CD4-positive, alpha-beta T cell treated with Interleukin-12 subunit alpha and Interleukin-12 subunit beta, for 1 hour (primary cell): ENCODE measurements around the gene KLF15.
"Not testable (repeated sequence)": the region's sequence is repeated elsewhere in the genome, so short reads cannot be mapped to it uniquely, and the experiment has no call there.

Source experiments
- DNase-seq: peaks from one replicate; pipeline ENCODE4 v3.0.0-alpha.2; 2020

The KLF15 gene

GRCh38 chr3:126345641-126346460 is 11.4 kb downstream of the KLF15 start:
- DNase-seq, result no peak

DNA sequence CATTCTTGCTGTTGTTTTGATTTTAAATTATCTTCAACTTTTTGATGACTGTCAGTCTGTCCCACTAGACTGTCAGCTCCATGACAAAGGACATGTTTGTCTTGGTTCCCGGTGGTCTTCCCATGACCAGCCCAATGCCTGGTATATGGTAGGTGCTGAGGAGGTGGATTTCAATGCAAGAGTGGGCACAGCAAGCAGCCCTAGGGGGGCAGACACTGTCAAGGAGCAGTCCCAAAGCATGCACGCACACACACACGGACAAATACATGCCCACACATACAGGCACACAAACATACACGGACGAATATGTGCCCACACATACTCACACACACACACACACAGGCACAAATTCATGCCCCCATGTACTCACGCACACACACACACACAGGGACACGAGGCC is 12.0 kb downstream of the KLF15 start:
- no peak for DNase-seq

- DNase-seq, result no peak
Observed at GRCh38 chr3:126344380-126345041, 12.7 kb downstream of the KLF15 start.

GRCh38 chr3:126343649-126344035 is 13.6 kb downstream of the KLF15 start:
- DNase-seq, result no peak

DNA sequence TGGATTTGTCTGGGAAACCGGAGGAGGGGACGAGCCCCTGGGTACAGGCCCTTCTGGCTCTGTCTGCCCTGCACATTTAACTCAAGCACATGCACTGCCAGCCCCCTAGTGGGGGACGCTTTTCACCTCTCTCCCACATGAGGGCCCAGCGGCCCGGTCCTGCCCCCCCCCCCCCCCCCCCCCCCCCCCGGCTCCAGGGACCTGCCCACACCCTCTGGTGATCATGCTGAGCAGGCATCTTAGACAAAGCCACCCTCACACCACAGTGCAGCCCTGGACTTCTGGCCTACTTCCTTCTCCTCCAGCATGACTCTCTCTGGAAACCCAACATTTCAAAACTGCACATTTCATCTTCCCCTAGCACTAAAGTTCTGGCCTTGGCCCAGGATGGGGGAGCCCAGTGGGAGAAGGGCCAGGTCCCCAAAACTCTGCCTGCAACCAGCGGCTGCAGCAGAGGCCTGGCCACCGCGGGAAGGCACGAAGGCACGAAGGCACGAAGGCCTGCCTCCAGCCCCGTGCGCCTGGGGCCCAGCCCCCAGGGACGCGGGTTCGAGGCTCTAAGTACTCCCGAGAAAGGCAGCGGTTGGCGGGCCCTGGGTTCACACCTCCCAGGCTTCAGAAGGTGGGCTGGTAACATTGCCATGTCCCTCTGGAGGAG is 14.1 kb downstream of the KLF15 start:
- no peak for DNase-seq

DNA sequence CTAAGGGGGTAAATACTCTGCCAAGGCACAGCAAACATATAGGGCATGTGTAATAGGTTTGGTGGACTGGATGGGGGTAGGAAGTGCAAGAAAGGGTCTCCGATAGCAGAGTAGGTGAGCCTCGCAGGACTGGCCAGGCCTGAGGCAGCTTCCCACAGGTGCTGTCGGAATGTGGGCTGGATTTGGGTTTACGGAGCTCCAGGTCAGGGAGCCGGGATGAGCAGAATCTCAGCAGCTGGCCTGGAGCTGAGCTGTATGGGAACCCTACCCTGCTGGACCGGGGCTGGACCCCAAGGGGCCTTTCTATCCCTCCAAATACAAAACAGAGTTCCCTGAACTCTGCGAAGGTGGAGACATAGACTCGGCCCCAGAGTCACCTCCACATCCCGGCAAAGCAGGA is 15.0 kb downstream of the KLF15 start:
- no peak for DNase-seq

DNA sequence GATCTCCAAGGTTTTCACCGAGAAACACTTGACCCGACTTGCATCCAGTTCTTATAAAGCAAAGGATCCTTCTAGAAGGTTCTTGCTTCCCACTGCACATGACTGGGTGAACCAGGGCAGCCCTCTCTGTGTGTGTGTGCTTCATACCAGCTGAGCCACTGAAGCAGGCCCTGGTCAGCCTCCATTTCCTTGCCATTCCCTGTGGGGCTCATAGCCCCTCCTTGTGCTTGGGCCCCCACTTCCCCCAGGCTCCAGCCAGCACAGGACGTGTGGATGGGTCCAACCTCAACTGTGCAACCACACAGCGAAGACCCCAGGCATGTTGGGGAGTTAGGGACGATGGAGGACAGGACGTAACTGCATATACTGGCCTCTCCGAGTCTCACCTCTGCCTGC is 15.5 kb downstream of the KLF15 start:
- DNase-seq, result no peak

DNA sequence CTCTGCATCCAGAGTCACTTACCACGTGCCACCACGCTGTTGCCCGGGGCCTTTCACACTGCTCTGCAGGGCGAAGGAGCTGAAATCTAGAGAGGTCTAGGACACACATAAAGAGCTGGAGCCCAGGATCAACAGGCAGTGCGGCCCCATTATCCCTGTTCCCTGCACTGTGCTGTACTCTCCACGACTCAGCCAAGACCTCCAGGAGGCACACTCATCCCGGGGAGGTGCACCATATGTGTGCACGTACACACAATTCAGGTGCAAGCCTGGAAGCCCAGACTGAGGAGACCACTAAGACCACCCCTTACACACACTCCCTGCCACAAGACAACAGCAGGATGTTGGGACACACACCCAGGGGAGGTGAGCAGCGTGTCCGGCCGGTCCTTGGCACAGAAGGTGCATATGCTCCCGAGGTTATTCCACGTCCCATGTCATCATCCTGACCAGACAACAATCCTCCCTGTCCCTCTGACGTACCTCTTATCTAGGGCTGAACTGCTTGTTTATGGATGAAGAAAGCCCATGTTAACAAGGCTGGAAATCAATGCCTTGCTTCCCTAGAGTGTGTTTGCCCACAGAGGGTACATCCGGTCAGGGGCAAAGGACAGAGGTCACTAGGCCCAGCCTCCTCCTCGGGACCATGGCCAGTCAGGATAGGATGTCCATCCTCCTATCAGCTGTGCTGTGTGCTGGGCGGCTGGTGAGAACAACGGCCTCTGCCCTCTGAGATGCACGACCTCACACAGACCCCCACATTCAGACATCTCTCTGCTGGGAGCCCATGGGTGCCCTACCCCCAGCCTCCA is 16.1 kb downstream of the KLF15 start:
- DNase-seq, result no peak

DNA sequence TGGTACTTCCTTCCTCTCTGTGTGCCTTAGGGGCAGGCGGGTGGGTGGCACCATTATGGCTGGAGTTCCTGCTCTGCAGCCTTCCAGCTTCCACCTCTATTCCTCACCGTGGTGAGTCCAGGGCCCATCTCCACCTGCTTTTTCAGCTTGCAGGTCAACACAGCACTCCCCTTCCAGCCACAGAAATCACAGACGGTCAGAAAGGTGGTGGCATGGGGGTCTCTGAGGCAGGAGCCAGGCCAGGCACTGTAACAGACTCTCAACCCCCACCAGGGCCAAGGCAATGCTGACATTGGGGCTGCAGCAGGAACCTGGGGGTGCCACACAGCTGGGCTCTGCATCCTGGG is 16.6 kb downstream of the KLF15 start:
- no peak for DNase-seq

DNA sequence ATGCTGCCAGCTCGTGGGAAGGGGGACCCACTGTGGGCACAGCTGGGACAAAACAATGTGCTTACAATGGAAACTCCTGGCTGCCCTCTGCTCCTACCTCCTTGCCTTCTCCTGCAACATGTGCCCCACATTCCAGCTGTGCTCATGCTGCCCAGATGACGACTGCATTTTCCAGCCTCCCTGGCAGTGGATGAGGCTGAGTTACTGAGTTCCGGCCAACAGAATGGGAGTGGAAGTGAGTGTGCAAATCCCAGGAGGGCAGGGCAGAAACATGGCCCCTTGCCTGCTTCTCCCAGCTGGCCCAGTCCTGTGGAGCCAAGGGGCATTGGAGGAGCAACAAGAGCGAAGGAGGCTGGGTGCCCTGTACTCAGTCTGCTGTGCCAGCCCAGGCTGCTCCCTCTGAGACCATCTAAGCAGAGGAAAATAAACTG is 17.1 kb downstream of the KLF15 start:
- no peak for DNase-seq

- DNase-seq, result no peak
Observed at GRCh38 chr3:126339466-126339865, 17.7 kb downstream of the KLF15 start.

DNA sequence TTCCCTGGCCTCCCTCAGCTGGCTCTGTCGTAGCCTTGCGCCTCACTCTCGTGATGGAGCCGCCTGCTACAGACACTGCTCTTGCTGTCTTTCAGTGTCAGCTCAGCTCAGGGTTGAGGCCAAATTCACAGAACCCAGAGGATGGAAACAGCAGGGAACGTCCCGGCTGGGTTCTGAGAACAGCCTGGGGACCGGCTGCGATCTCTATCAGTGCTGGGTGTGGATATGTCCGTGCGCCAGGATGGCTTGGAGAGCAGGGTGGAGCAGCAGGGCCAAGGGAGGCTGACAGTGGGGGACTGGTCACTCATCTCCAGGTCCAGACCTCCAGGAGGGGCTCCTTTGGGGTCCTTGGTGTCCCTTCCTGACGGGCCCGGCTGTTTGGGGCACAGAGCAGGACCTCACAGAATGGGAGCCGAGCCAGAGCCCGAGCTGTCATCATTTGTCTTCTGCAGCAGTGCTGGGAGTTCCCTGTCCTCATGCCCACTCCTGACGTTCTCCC is 18.4 kb downstream of the KLF15 start:
- DNase-seq, result no peak

- DNase-seq, result no peak
Observed at GRCh38 chr3:126337980-126338651, 19.1 kb downstream of the KLF15 start.

DNA sequence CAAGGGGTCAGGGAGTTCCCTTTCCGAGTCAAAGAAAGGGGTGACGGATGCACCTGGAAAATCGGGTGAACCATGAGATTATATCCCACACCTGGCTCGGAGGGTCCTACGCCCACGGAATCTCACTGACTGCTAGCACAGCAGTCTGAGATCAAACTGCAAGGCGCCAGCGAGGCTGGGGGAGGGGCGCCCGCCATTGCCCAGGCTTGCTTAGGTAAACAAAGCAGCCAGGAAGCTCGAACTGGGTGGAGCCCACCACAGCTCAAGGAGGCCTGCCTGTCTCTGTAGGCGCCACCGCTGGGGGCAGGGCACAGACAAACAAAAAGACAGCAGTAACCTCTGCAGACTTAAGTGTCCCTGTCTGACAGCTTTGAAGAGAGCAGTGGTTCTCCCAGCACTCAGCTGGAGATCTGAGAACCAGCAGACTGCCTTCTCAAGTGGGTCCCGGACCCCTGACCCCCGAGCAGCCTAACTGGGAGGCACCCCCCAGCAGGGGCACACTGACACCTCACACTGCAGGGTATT is 25.3 kb downstream of the KLF15 start:
- DNase-seq, result not testable (repeated sequence)

DNA sequence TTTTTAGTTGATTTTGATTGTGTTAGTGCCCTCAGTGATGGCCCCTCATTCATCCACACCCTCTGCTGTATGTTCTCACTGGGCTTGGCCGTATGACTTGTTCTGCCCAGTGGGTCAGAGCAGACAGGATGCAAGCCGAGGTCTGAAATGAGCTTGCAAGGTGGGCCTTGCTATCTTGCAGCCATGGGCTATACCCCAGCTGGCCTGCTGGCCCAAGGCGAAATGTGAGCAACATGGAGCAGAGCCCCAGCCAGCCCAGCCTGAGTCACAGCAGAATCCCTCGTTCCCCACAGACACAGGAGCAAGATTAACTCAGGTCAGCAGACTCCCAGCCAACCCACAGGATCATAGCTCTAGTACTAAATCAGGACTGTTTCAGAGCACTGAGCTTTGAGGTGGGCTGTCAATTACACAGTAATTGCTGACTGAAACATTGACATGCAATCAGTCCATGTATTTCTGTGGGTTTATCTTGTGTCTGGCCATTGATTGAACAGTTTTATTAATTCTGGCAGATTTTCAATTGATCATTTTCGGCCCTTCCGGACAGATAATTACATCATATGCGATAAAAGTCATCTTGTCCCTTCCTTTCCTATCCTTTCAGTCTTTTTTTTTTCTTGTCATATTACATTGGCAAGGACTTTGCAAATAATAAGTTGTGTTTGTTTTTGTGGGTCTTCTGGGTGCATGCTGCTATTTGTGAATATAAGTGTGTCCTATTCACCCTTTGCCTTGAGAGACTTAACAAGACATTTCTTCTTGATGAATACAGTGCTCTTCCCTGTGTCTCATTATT is 27.1 kb downstream of the KLF15 start:
- no peak for DNase-seq

GRCh38 chr3:126326629-126327028 is 30.6 kb downstream of the KLF15 start:
- no peak for DNase-seq

DNA sequence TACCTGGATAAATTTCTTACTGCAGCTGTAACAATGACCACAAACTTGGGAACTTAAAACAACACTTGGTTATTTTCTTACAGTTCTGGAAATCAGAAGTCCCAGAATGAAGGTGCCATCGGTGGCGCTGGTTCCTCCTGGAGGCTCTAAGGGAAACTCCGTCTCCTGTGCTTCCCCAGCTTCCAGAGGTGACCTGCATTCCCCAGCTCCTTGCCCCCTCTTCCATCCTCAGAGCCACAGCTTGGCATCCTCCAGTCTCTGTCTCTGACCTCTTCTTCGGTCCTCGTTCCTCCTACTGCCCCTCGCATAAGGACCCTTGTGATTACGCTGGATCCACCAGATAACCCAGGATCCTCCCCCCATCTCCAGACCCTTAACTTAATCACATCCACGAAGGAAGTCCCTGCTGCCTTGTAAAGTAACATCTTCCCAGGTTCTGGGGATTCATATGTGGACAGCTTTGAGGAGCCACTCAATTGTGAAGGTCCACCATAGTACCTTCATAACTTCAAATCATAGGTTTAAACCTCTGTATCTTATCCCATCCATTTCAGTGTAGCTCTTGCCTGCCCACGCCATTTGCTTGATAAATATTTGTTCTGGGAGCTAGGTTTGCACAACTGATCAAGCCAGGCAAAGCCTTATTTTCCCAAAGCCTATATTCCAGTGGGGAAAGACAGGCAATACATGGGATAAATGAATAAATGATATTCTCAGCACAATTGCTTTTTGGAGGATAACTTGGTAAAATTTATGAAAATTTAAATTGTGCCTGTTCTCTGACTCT is 34.8 kb downstream of the KLF15 start:
- no peak for DNase-seq

- no peak for DNase-seq
Observed at GRCh38 chr3:126321490-126321889, 35.7 kb downstream of the KLF15 start.

DNA sequence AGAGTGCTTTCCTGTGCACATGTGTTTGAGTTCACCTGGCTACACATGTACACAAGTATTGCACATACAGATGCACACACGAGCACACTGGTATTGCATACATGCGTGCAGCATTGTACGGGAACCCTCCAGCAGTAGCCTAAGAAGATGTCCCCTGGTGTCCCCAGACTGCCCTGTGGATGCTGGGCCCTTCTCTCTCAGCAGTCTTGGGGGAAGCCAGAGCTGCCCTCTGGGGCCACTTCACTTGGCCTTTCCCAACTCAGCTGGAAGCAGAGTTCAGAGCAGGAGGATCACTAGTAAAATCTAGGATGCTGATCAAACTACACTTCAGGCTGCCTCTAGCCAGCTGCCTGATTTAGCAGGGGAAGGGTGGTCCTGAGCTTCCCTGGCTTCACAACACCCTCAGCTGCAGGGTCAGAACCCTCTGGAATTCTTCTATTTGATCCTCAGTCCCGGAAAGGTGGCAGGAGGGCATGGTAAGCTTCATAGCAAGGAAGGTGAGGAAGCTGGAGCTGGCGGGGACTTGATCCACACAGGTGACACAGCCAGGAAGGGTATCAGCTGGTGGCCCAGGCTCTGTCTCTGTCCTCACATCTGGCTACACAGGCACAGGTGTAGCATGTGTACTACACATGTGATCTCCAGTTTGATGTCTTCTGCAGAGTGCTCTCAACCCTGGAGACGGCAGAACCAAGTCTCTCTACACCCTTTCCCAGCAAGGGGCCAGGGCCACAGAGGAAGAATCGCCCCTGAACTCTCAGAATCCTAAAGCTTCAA is 36.5 kb downstream of the KLF15 start:
- no peak for DNase-seq
